ENCODE data around the gene MBD5. TPM values are rescaled to one million over a fixed set of nuclear protein-coding genes. Genes with fewer than 3 reads are reported as not detected.

The MBD5 gene
- total and polyA plus RNA-seq, 12 donors = 5.6 to 61.7 (median 40.5) TPM

GRCh38 chr2:148555622-148556294 is 534.9 kb downstream of the MBD5 start:
- 82 to 91% (median 89%) methylated on average over 6 of the region's 6 CpGs for WGBS, 4 donors
- no peak for DNase-seq
- no peaks in the 10 kb centered on the region for H3K27me3 ChIP-seq
- H3K27ac ChIP-seq = no peak overlapping the region
- H3K4me1 ChIP-seq (replicated peaks in 1 of 2) = no peaks in the 10 kb centered on the region
- H3K9me3 ChIP-seq (replicated peaks in 1 of 3) = no peaks in the 10 kb centered on the region
- H3K4me3 ChIP-seq = no peak overlapping the region
- no peaks in the 10 kb centered on the region for H3K36me3 ChIP-seq (replicated peaks in 1 of 2)
- TF ChIP-seq CTCF (IDR thresholded peaks at IDR 0.05) = no peak
- no peak for TF ChIP-seq POLR2A (IDR thresholded peaks at IDR 0.05)
- intact Hi-C loops (cut with DNase I) = no loop called here

- no peaks in the 10 kb centered on the region for H3K4me1 ChIP-seq (replicated peaks in 1 of 2)
- TF ChIP-seq POLR2A (IDR thresholded peaks at IDR 0.05) = no peak
- no peak for TF ChIP-seq CTCF (IDR thresholded peaks at IDR 0.05)
- H3K9me3 ChIP-seq (replicated peaks in 1 of 3) = no peaks in the 10 kb centered on the region
- H3K27ac ChIP-seq = no peak overlapping the region
- no peak for DNase-seq
- no peak overlapping the region for H3K4me3 ChIP-seq
- intact Hi-C loops (cut with DNase I) = no loop called here
- H3K27me3 ChIP-seq = no peaks in the 10 kb centered on the region
- WGBS, 4 donors = 92 to 95% (median 93%) methylated on average over 5 of the region's 5 CpGs
- H3K36me3 ChIP-seq (replicated peaks in 1 of 2) = no peaks in the 10 kb centered on the region
Measured at GRCh38 chr2:148557844-148558436, 537.0 kb downstream of the MBD5 start.

- Histone ChIP-seq H3K27me3 (no peaks in the 10 kb centered on the region), H3K4me3 (no peak overlapping the region), H3K27ac (no peak overlapping the region), H3K4me1 (replicated peaks in 1 of 2) (no peaks in the 10 kb centered on the region), H3K36me3 (replicated peaks in 1 of 2) (no peaks in the 10 kb centered on the region), H3K9me3 (replicated peaks in 1 of 3) (no peaks in the 10 kb centered on the region)
- WGBS, 4 donors = 66 to 85% (median 75%) methylated on average over 2 to 5 of the region's 5 CpGs
- intact Hi-C loops (cut with DNase I) = no loop called here
- DNase-seq = peak in 2 of 7 donors; percentile 21 to 27
- TF ChIP-seq POLR2A (IDR thresholded peaks at IDR 0.05) (no peak), CTCF (IDR thresholded peaks at IDR 0.05) (no peak)
Measured at GRCh38 chr2:148560496-148560895, 539.6 kb downstream of the MBD5 start.

- no peaks in the 10 kb centered on the region for H3K27me3 ChIP-seq
- intact Hi-C loops (cut with DNase I) = no loop called here
- no peaks in the 10 kb centered on the region for H3K9me3 ChIP-seq (replicated peaks in 1 of 3)
- TF ChIP-seq CTCF (IDR thresholded peaks at IDR 0.05) (no peak), POLR2A (IDR thresholded peaks at IDR 0.05) (no peak)
- H3K27ac ChIP-seq = no peak overlapping the region
- no peaks in the 10 kb centered on the region for H3K36me3 ChIP-seq (replicated peaks in 1 of 2)
- no peak overlapping the region for H3K4me3 ChIP-seq
- no peak for DNase-seq
- 76 to 93% (median 80%) methylated on average over 8 to 14 of the region's 14 CpGs for WGBS, 4 donors
- H3K4me1 ChIP-seq (replicated peaks in 1 of 2) = no peaks in the 10 kb centered on the region
Measured at GRCh38 chr2:148561389-148561788, 540.5 kb downstream of the MBD5 start.

All from adrenal gland (tissue), 12 donors.